H9 (cell line): ENCODE results near the gene FADS1. TPM values are rescaled to one million over a fixed set of nuclear protein-coding genes. Genes with fewer than 3 reads are reported as not detected.
A peak's percentile ranks its signal among the peaks of the same experiment; 100 is the strongest.

Experiments used
- DNase-seq: peaks from one replicate; pipeline ENCODE4 v3.0.0-alpha.2; 2017
- H2AFZ ChIP-seq: one replicate; pipeline ENCODE4 v1.6.1; 2013; ENCODE audit warnings: mild to moderate bottlenecking, low read length, control low read depth, moderate library complexity
- H2AK5ac ChIP-seq: 2 replicates; pipeline ENCODE4 v1.6.1; 2013; ENCODE audit warnings: low read length, control low read depth, mixed read lengths; ENCODE audit not compliant: insufficient read length
- H2BK120ac ChIP-seq: one replicate; pipeline ENCODE4 v1.6.1; 2013; ENCODE audit warnings: low read depth, mild to moderate bottlenecking, low read length, control low read depth, inconsistent platforms; ENCODE audit not compliant: poor library complexity, severe bottlenecking
- H2BK12ac ChIP-seq: 2 replicates; pipeline ENCODE4 v1.6.1; 2013; ENCODE audit warnings: low read length, control low read depth, mixed read lengths, low read depth; ENCODE audit not compliant: insufficient read length
- H2BK15ac ChIP-seq: 2 replicates; pipeline ENCODE4 v1.6.1; 2013; ENCODE audit warnings: low read depth, low read length, control low read depth
- H2BK20ac ChIP-seq: one replicate; pipeline ENCODE4 v1.6.1; 2013; ENCODE audit warnings: low read depth, mild to moderate bottlenecking, low read length, control low read depth, inconsistent platforms; ENCODE audit not compliant: poor library complexity, severe bottlenecking
- H2BK5ac ChIP-seq: 2 replicates; pipeline ENCODE4 v1.6.1; 2013; ENCODE audit warnings: low read length, control low read depth, mixed read lengths; ENCODE audit not compliant: insufficient read length
- H3K14ac ChIP-seq: 2 replicates; pipeline ENCODE4 v1.6.1; 2013; ENCODE audit warnings: low read length, control low read depth; ENCODE audit not compliant: insufficient read depth
- H3K18ac ChIP-seq: 2 replicates; pipeline ENCODE4 v1.6.1; 2013; ENCODE audit warnings: low read depth, mild to moderate bottlenecking, mixed read lengths, low read length, control low read depth; ENCODE audit not compliant: insufficient read length
- H3K23ac ChIP-seq: 2 replicates; pipeline ENCODE4 v1.6.1; 2013; ENCODE audit warnings: low read length, control low read depth, mixed read lengths, low read depth; ENCODE audit not compliant: insufficient read length
- H3K23me2 ChIP-seq: 2 replicates; pipeline ENCODE4 v1.6.1; 2013; ENCODE audit warnings: low read depth, mild to moderate bottlenecking, mixed read lengths, low read length, control low read depth; ENCODE audit not compliant: insufficient read length, poor library complexity, severe bottlenecking
- H3K27ac ChIP-seq: 2 replicates; pipeline ENCODE4 v1.5.1; 2013; ENCODE audit warnings: low read length, control low read depth, mixed read lengths, low read depth; ENCODE audit not compliant: insufficient read length
- H3K27me3 ChIP-seq: 2 replicates; pipeline ENCODE4 v1.6.1; 2013; ENCODE audit warnings: low read length, control low read depth, inconsistent platforms; ENCODE audit not compliant: insufficient read depth
- H3K4ac ChIP-seq: 2 replicates; pipeline ENCODE4 v1.6.1; 2013; ENCODE audit warnings: low read depth, mild to moderate bottlenecking, control low read depth, inconsistent platforms, low read length, moderate library complexity
- H3K4me1 ChIP-seq: 2 replicates; pipeline ENCODE4 v1.6.1; 2013; ENCODE audit warnings: low read length, control low read depth, inconsistent platforms; ENCODE audit not compliant: insufficient read depth
- H3K4me2 ChIP-seq: 2 replicates; pipeline ENCODE4 v1.6.1; 2013; ENCODE audit warnings: low read length, control low read depth, mixed read lengths; ENCODE audit not compliant: insufficient read length, insufficient read depth
- H3K56ac ChIP-seq: 2 replicates; pipeline ENCODE4 v1.6.1; 2013; ENCODE audit warnings: low read depth, mild to moderate bottlenecking, mixed read lengths, low read length, control low read depth; ENCODE audit not compliant: insufficient read length
- H3K79me1 ChIP-seq: 2 replicates; pipeline ENCODE4 v1.6.1; 2013; ENCODE audit warnings: low read depth, mild to moderate bottlenecking, moderate library complexity, low read length, control low read depth, inconsistent platforms; ENCODE audit not compliant: insufficient read depth, poor library complexity, severe bottlenecking
- H3K79me2 ChIP-seq: 2 replicates; pipeline ENCODE4 v1.6.1; 2013; ENCODE audit warnings: low read length, control low read depth, inconsistent platforms; ENCODE audit not compliant: insufficient read depth
- H3K9ac ChIP-seq: 2 replicates; pipeline ENCODE4 v1.6.1; 2013; ENCODE audit warnings: low read length, control low read depth, mixed read lengths; ENCODE audit not compliant: insufficient read length; ENCODE audit errors: extremely low read depth
- H3K9me3 ChIP-seq: one replicate; pipeline ENCODE4 v1.6.1; 2013; ENCODE audit warnings: low read depth, low read length, inconsistent platforms; ENCODE audit not compliant: control insufficient read depth
- H3T11ph ChIP-seq: one replicate; pipeline ENCODE4 v1.6.1; 2013; ENCODE audit warnings: mild to moderate bottlenecking, low read length, control low read depth, inconsistent platforms
- H4K20me1 ChIP-seq: one replicate; pipeline ENCODE4 v1.6.1; 2013; ENCODE audit not compliant: control insufficient read depth, insufficient read length, insufficient read depth
- H4K5ac ChIP-seq: 2 replicates; pipeline ENCODE4 v1.6.1; 2013; ENCODE audit warnings: low read depth, mild to moderate bottlenecking, mixed read lengths, low read length, control low read depth; ENCODE audit not compliant: insufficient read length
- H4K8ac ChIP-seq: replicated peaks from 2 replicates; pipeline ENCODE4 v1.6.1; 2013; ENCODE audit warnings: low read length, control low read depth, mixed read lengths, low read depth; ENCODE audit not compliant: insufficient read length
- H4K91ac ChIP-seq: 2 replicates; pipeline ENCODE4 v1.6.1; 2013; ENCODE audit warnings: low read depth, mild to moderate bottlenecking, moderate library complexity, mixed read lengths, low read length, control low read depth; ENCODE audit not compliant: insufficient read length
- H3K27ac Mint-ChIP-seq, 3 experiments: 2 replicates in 2 of 3; 3 replicates in 1 of 3; pipeline ENCODE4 v1.8.0; 2020 to 2021; ENCODE audit warnings: mixed read lengths in 3 of 3, mild to moderate bottlenecking in 1 of 3, moderate library complexity in 1 of 3
- H3K27me3 Mint-ChIP-seq: 2 replicates; pipeline ENCODE4 v1.8.0; 2021; ENCODE audit warnings: low read depth, mild to moderate bottlenecking, moderate library complexity, mixed read lengths
- H3K36me3 Mint-ChIP-seq, 3 experiments: 2 replicates in 2 of 3; 3 replicates in 1 of 3; pipeline ENCODE4 v1.8.0; 2020 to 2021; ENCODE audit warnings: low read depth in 3 of 3, mixed read lengths in 3 of 3; ENCODE audit not compliant: insufficient read depth in 1 of 3
- H3K4me1 Mint-ChIP-seq, 2 experiments: 2 replicates each; pipeline ENCODE4 v1.8.0; 2020; ENCODE audit warnings: mixed read lengths in 2 of 2
- H3K4me3 Mint-ChIP-seq, 2 experiments: 2 replicates in 1 of 2; 3 replicates in 1 of 2; pipeline ENCODE4 v1.8.0; 2020 to 2021; ENCODE audit warnings: mild to moderate bottlenecking in 2 of 2, mixed read lengths in 2 of 2, moderate library complexity in 1 of 2
- H3K9me3 Mint-ChIP-seq, 2 experiments: 2 replicates in 1 of 2; 3 replicates in 1 of 2; pipeline ENCODE4 v1.8.0; 2020; ENCODE audit warnings: mild to moderate bottlenecking in 2 of 2, mixed read lengths in 2 of 2, moderate library complexity in 1 of 2
- WGBS: extraction: QIAGEN DNeasy Blood & Tissue Kit; methylation state at CpG from one replicate; pipeline ENCODE4 v1.1.7; 2013; ENCODE audit warnings: missing lambda C conversion rate, low lambda C conversion rate, mixed read lengths; ENCODE audit not compliant: insufficient read length; ENCODE audit errors: extremely low coverage; 5-methylcytosine and 5-hydroxymethylcytosine counted together
- total RNA-seq: library from RNA; stranded (reverse); gene quantifications from 2 replicates; pipeline ENCODE4 v1.2.1, GENCODE V29; 2021
- TF ChIP-seq, protein P1 (sequence below): fragments of 200-600 bp; sonication (generic); conservative IDR thresholded peaks from 3 replicates; pipeline ENCODE4 v1.8.0; 2021; ENCODE audit warnings: antibody characterized with exemption, mild to moderate bottlenecking

FADS1 gene
- total RNA-seq, 1 experiment from 2014 or later = 125 TPM

DNA sequence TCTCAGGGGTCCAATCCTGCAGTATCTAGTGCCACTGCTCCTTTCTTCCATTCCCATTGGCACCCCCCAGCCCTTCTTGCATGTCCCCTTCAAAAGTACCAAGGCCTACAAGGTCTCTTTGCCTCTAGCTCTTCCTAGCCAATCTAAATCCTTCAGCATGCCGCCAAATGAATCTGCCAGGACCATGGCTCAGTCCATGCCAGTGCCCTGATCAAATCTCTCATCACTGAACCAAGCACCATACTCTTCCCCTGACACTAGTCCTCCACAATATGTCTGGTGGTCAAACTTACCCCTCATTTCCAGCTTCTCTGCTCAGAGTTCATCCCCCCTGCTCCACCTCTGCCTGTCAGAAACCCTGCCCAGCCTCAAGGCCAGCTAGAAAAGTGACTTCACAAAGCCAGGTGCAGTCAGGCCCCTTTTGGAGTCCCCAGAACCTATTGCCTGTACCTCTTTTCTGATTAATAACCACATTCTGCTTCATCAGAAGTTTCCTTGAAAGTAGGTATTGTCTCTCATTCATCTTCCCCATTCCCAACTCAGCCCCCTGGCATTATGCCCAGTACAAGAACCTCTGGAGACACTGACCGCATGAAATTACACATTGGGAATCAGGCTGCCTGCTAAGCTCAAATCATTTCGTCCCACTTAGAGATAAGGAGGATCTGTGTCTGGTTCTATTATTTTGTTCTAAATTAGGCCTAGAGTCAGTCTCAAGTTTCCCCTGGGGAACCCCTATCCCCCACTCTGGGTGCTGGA, 12.7 kb downstream of the FADS1 start:
- no peak overlapping the region for H4K8ac ChIP-seq
- H2AFZ ChIP-seq = no peak overlapping the region
- DNase-seq = no peak
- no CpG with 5 or more reads among the region's 3 CpGs for WGBS
- no peak overlapping the region for H3K18ac ChIP-seq
- H4K20me1 ChIP-seq = no peaks in the 10 kb centered on the region
- H3K4ac ChIP-seq = no peak overlapping the region
- no peaks in the 10 kb centered on the region for H3K27me3 ChIP-seq
- H3K14ac ChIP-seq = no peak overlapping the region
- no peaks in the 10 kb centered on the region; a peak in 1 of 5 replicates for H3K9me3 Mint-ChIP-seq
- H3K27ac Mint-ChIP-seq = peak overlapping the region in 2 of 3 experiments; percentile 5 to 78; a peak in 3 of 7 replicates
- no peak overlapping the region for H3K9ac ChIP-seq
- no peak overlapping the region for H2BK12ac ChIP-seq
- H2BK15ac ChIP-seq = no peak overlapping the region
- H3T11ph ChIP-seq = no peak overlapping the region
- H3K9me3 ChIP-seq = no peaks in the 10 kb centered on the region
- no peaks in the 10 kb centered on the region for H3K4me1 ChIP-seq
- H3K79me2 ChIP-seq = no peaks in the 10 kb centered on the region
- H3K4me3 Mint-ChIP-seq = peak overlapping the region in 1 of 2 experiments; percentile 18; a peak in 1 of 5 replicates
- no peaks in the 10 kb centered on the region for H3K79me1 ChIP-seq
- TF ChIP-seq, protein P1, sequence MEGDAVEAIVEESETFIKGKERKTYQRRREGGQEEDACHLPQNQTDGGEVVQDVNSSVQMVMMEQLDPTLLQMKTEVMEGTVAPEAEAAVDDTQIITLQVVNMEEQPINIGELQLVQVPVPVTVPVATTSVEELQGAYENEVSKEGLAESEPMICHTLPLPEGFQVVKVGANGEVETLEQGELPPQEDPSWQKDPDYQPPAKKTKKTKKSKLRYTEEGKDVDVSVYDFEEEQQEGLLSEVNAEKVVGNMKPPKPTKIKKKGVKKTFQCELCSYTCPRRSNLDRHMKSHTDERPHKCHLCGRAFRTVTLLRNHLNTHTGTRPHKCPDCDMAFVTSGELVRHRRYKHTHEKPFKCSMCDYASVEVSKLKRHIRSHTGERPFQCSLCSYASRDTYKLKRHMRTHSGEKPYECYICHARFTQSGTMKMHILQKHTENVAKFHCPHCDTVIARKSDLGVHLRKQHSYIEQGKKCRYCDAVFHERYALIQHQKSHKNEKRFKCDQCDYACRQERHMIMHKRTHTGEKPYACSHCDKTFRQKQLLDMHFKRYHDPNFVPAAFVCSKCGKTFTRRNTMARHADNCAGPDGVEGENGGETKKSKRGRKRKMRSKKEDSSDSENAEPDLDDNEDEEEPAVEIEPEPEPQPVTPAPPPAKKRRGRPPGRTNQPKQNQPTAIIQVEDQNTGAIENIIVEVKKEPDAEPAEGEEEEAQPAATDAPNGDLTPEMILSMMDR = no peak
- H3K56ac ChIP-seq = no peak overlapping the region
- H3K23me2 ChIP-seq = no peaks in the 10 kb centered on the region
- no peak overlapping the region for H3K23ac ChIP-seq
- no peak overlapping the region for H2BK5ac ChIP-seq
- no peak overlapping the region for H2BK120ac ChIP-seq
- H2BK20ac ChIP-seq = no peak overlapping the region
- no peak overlapping the region for H2AK5ac ChIP-seq
- H3K27ac ChIP-seq = no peak overlapping the region
- no peak overlapping the region for H3K4me2 ChIP-seq
- H4K91ac ChIP-seq = no peak overlapping the region
- peaks cover 46 to 90% (median 88%) of the 10 kb centered on the region in 3 experiments; a peak in 6 of 7 replicates for H3K36me3 Mint-ChIP-seq
- H4K5ac ChIP-seq = no peak overlapping the region
- H3K4me1 Mint-ChIP-seq = peaks cover 4% of the 10 kb centered on the region in 2 experiments; a peak in 1 of 4 replicates
- no peaks in the 10 kb centered on the region for H3K27me3 Mint-ChIP-seq
